Activated CD8-positive, alpha-beta T cell treated with anti-CD3 and anti-CD28 coated beads for 36 hours (primary cell): Measurements from ENCODE around the gene PCDHAC1. TPM values are rescaled to one million over a fixed set of nuclear protein-coding genes. Genes with fewer than 3 reads are reported as not detected.
"Not testable (repeated sequence)": the region's sequence is repeated elsewhere in the genome, so short reads cannot be mapped to it uniquely, and the experiment has no call there.

Source experiments
- ATAC-seq: fragments of 200-7000 bp; cut with Tn5 transposase; one replicate; pipeline ENCODE4 v1.10.0; 2021; ENCODE audit warnings: mild to moderate bottlenecking, moderate library complexity
- CTCF ChIA-PET: fragments of 350-600 bp; sonication (Branson Sonifier 250); formaldehyde crosslinking; loops from one replicate; lab custom pipeline; 2021; ENCODE audit warnings: antibody characterized with exemption; lab: Charles Lee
- POLR2A ChIA-PET: fragments of 350-600 bp; sonication (Branson Sonifier 250); formaldehyde crosslinking; loops from one replicate; lab custom pipeline; 2021; ENCODE audit warnings: antibody characterized with exemption; lab: Charles Lee
- DNase-seq: peaks from one replicate; pipeline ENCODE4 v3.0.0-alpha.2; 2020
- H3K27ac Mint-ChIP-seq: one replicate; pipeline ENCODE4 v1.8.0; 2021; ENCODE audit warnings: mild to moderate bottlenecking, mixed read lengths
- H3K27me3 Mint-ChIP-seq: one replicate; pipeline ENCODE4 v1.8.0; 2021; ENCODE audit warnings: mixed read lengths
- H3K36me3 Mint-ChIP-seq: one replicate; pipeline ENCODE4 v1.8.0; 2021; ENCODE audit warnings: low read depth, mixed read lengths
- H3K4me1 Mint-ChIP-seq: one replicate; pipeline ENCODE4 v1.8.0; 2021; ENCODE audit warnings: low read depth, mixed read lengths
- H3K4me3 Mint-ChIP-seq: one replicate; pipeline ENCODE4 v1.8.0; 2021; ENCODE audit warnings: mild to moderate bottlenecking, moderate library complexity, mixed read lengths
- H3K9me3 Mint-ChIP-seq: one replicate; pipeline ENCODE4 v1.8.0; 2021; ENCODE audit warnings: mixed read lengths
- CTCF ChIP-seq: fragments of 200-600 bp; IDR thresholded peaks from one replicate; pipeline ENCODE4 v1.8.0; 2022; ENCODE audit warnings: antibody characterized with exemption, mild to moderate bottlenecking
- intact Hi-C: fragments of 100-400 bp; cut with micrococcal nuclease; formaldehyde crosslinking; loops from one replicate; pipeline ENCODE4 v1.10.0; 2022
- total RNA-seq, 2 experiments: library from RNA; stranded (reverse); gene quantifications; one replicate each; pipeline ENCODE4 v1.2.3, GENCODE V29; 2021

The PCDHAC1 gene
- total RNA-seq: not detected

GRCh38 chr5:140925806-140926442 is at the start of gene PCDHAC1:
TSS of gene PCDHAC1 (plus strand) at chr5:140926299. CDS start at chr5:140926893, 594 bp downstream.
- peak within 1 kb of the TSS; percentile 17 for H3K4me3 Mint-ChIP-seq
- H3K27me3 Mint-ChIP-seq: peaks cover 47% of the 10 kb centered on the region
- H3K27ac Mint-ChIP-seq: no peak within 1 kb of the TSS
- ATAC-seq: no peak
- peaks cover 1% of the 10 kb centered on the region for H3K36me3 Mint-ChIP-seq
- intact Hi-C loops: no loop called here
- no peak for TF ChIP-seq CTCF
- POLR2A ChIA-PET: no interaction called here
- peaks cover 6% of the 10 kb centered on the region for H3K9me3 Mint-ChIP-seq
- CTCF ChIA-PET: interaction anchor here (0.7 to 0.9 kb wide), 2 partner anchors 11 to 185 kb away, joined by 3 read pairs; no protein-coding TSS in a partner anchor
- no peak for DNase-seq
- peaks cover 9% of the 10 kb centered on the region for H3K4me1 Mint-ChIP-seq

GRCh38 chr5:140876541-140877261 is 49.4 kb upstream of the PCDHAC1 start:
- ATAC-seq, H3K27ac Mint-ChIP-seq, H3K4me1 Mint-ChIP-seq, intact Hi-C loops, H3K4me3 Mint-ChIP-seq, POLR2A ChIA-PET, CTCF ChIA-PET, DNase-seq: not testable (repeated sequence)
- peaks cover 10% of the 10 kb centered on the region for H3K9me3 Mint-ChIP-seq
- H3K27me3 Mint-ChIP-seq: peaks cover 43% of the 10 kb centered on the region
- peaks cover 12% of the 10 kb centered on the region for H3K36me3 Mint-ChIP-seq

GRCh38 chr5:140877262-140877581 is 48.9 kb upstream of the PCDHAC1 start:
- Mint-ChIP-seq H3K4me3 (no peak overlapping the region), H3K27me3 (peaks cover 42% of the 10 kb centered on the region), H3K9me3 (peaks cover 15% of the 10 kb centered on the region), H3K4me1 (no peaks in the 10 kb centered on the region), H3K27ac (no peak overlapping the region), H3K36me3 (peaks cover 13% of the 10 kb centered on the region)
- DNase-seq (no peak), ATAC-seq (no peak)
- POLR2A ChIA-PET: no interaction called here
- no peak for TF ChIP-seq CTCF
- intact Hi-C loops: no loop called here
- CTCF ChIA-PET: no interaction called here

GRCh38 chr5:140881889-140882590 is 44.1 kb upstream of the PCDHAC1 start, which contains the start of gene PCDHA13:
TSS of gene PCDHA13 (plus strand) at chr5:140882124. CDS start at chr5:140882269, 145 bp downstream.
- Mint-ChIP-seq H3K27me3 (peaks cover 24% of the 10 kb centered on the region), H3K4me1 (no peaks in the 10 kb centered on the region), H3K9me3 (peaks cover 18% of the 10 kb centered on the region), H3K27ac (no peak within 1 kb of the TSS), H3K4me3 (no peak within 1 kb of the TSS), H3K36me3 (peaks cover 8% of the 10 kb centered on the region)
- intact Hi-C loops: no loop called here
- DNase-seq: no peak
- TF ChIP-seq CTCF: peak; percentile 33
- ChIA-PET POLR2A (no interaction called here), CTCF (interaction anchor here (0.7 kb wide), 1 partner anchor 159 kb away, joined by 3 read pairs; no protein-coding TSS in a partner anchor)
- ATAC-seq: no peak

- intact Hi-C loops: no loop called here
Observed at GRCh38 chr5:140882591-140882899, 43.6 kb upstream of the PCDHAC1 start.

More at GRCh38 chr5:140882591-140882899, 43.6 kb upstream of the PCDHAC1 start:
- no peak overlapping the region for H3K4me3 Mint-ChIP-seq
- no peak for DNase-seq
- H3K27me3 Mint-ChIP-seq: peaks cover 26% of the 10 kb centered on the region
- TF ChIP-seq CTCF: no peak
- H3K9me3 Mint-ChIP-seq: peaks cover 18% of the 10 kb centered on the region
- POLR2A ChIA-PET: no interaction called here
- peaks cover 8% of the 10 kb centered on the region for H3K36me3 Mint-ChIP-seq
- no peaks in the 10 kb centered on the region for H3K4me1 Mint-ChIP-seq
- ATAC-seq: no peak
- H3K27ac Mint-ChIP-seq: no peak overlapping the region
- CTCF ChIA-PET: interaction anchor here (0.7 to 1.2 kb wide), 2 partner anchors 41 to 158 kb away, joined by 3 read pairs; no protein-coding TSS in a partner anchor
